M059J (cell line): ENCODE data around the gene TEKTIP1. TPM values are rescaled to one million over a fixed set of nuclear protein-coding genes. Genes with fewer than 3 reads are reported as not detected.
"Not testable (repeated sequence)": the region's sequence is repeated elsewhere in the genome, so short reads cannot be mapped to it uniquely, and the experiment has no call there.

ENCODE experiments used
- DNase-seq: peaks from one replicate; pipeline ENCODE4 v3.0.0-alpha.2; 2012; ENCODE audit warnings: low read depth
- total RNA-seq: library from RNA; depleted of rRNA; stranded (reverse); fragments of >200 nt; shearing (Covaris generic); gene quantifications from 2 replicates; pipeline ENCODE4 v1.2.3, GENCODE V29; 2014

Gene TEKTIP1
- total RNA-seq, 1 experiment from 2014 or later: not detected

- peak; percentile 94 for DNase-seq
Measured at GRCh38 chr19:3557461-3558248, 18.7 kb downstream of the TEKTIP1 start, which contains the start of gene MFSD12. TSS of gene MFSD12 (minus strand) at chr19:3557586. CDS start at chr19:3557403, 183 bp downstream.

- DNase-seq: no peak
Measured at GRCh38 chr19:3563709-3564524, 24.9 kb downstream of the TEKTIP1 start.

- peak; percentile 93 for DNase-seq
Measured at GRCh38 chr19:3565139-3565538, 26.2 kb downstream of the TEKTIP1 start.

DNA sequence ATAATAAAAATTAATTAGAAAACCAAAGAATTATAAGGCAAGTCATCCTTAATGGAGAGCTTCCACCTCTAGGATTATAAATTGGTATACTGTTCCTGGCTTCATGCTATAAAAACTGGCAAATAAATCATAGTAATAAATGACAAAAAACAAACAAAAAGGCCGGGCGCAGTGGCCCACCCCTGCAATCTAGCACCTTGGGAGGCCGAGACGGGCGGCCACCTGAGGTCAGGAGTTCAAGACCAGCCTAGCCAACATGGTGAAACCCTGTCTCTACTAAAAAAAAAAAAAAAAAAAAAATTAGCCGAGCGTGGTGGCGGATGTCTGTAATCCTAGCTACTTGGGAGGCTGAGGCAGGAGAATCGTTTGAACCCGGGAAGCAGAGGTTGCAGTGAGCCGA lies 31.1 kb downstream of the TEKTIP1 start:
- not testable (repeated sequence) for DNase-seq

GRCh38 chr19:3570606-3571011 lies 31.6 kb downstream of the TEKTIP1 start:
- DNase-seq: no peak

- DNase-seq: peak; percentile 100
Measured at GRCh38 chr19:3572132-3572854, 33.3 kb downstream of the TEKTIP1 start.

DNA sequence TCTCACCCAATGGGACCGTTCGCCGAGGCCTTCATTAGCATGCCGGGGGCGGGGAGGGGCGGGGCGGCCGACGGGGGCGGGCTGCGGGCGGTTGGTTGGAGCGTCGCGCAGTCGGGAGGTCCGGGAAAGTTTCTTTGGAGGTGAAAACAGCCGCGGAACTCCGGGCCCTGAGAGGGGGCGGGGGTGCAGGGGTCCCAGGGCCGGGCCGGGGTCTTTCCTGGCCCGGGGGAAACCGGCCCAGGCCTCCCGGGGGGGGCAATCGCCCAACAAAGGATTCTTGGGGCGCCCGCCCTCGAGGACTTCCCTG lies 33.8 kb downstream of the TEKTIP1 start, which contains the start of gene HMG20B:
TSS of gene HMG20B (plus strand) at position 90 of the 307 bp plus-strand sequence. CDS start 366 bp downstream, outside the sequence.
- no peak for DNase-seq

GRCh38 chr19:3573162-3573857 lies 34.3 kb downstream of the TEKTIP1 start:
- peak; percentile 24 for DNase-seq

GRCh38 chr19:3573858-3574637 lies 35.1 kb downstream of the TEKTIP1 start:
- DNase-seq: peak; percentile 88

GRCh38 chr19:3575260-3575741 lies 36.3 kb downstream of the TEKTIP1 start:
- DNase-seq: no peak

DNA sequence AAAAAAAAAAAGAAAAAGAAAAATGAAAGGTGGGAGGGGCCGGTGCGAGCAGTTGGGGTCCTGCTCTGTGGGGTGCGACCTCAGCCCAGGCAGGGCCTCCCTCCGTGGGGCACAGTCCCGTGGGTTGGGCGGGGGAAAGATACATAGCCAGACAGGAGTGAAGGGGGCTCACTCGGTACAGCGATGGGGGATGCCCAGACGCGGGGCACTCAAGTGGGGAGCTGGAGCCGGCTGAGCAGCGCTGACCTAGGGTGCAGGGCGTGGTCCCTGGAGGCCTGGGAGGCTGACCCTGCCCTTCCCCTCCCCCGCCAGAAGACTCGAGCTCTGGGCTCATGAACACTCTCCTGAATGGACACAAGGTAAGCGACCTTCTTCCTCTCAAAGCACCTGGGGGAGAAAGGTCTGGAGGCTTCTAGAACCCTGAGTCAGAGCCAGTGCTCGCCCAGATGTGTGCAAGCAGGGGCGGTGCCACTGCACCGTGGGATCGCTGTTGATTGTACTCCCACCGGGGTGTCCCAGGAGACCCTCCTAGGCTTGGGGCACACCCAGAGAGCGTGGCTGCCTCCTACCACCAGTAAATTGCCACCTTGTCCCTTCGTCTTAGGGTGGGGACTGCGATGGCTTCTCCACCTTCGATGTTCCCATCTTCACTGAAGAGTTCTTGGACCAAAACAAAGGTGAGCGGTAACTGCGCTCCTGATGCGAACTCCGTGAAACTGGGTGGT lies 37.1 kb downstream of the TEKTIP1 start:
- no peak for DNase-seq

DNA sequence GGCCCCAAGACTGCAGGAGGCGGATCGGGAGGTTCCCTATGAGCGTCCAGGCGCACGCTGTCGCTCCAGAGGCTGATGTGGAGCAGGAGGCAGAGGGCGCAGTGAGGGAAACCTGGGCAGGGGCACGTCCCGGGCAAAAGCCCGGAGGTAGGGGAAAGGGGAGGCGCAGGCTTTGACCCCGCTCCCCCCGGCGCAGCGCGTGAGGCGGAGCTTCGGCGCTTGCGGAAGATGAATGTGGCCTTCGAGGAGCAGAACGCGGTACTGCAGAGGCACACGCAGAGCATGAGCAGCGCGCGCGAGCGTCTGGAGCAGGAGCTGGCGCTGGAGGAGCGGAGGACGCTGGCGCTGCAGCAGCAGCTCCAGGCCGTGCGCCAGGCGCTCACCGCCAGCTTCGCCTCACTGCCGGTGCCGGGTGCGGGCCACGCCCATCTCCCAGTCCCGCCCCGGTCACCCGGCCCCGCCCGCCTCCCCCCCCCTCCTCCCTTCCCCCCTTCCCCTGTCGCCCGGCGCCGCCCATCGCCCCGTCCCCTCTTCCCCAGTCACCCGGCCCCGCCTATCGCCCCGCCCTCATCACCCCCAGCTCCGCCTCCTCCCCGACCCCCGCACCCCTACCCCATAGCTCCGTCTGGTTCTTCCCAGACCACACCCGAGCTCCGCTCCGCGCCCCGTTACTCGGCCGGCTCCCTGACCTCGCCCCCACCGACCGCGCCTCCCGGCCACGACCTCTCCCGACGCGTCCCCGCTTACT lies 37.9 kb downstream of the TEKTIP1 start:
- DNase-seq: no peak

DNA sequence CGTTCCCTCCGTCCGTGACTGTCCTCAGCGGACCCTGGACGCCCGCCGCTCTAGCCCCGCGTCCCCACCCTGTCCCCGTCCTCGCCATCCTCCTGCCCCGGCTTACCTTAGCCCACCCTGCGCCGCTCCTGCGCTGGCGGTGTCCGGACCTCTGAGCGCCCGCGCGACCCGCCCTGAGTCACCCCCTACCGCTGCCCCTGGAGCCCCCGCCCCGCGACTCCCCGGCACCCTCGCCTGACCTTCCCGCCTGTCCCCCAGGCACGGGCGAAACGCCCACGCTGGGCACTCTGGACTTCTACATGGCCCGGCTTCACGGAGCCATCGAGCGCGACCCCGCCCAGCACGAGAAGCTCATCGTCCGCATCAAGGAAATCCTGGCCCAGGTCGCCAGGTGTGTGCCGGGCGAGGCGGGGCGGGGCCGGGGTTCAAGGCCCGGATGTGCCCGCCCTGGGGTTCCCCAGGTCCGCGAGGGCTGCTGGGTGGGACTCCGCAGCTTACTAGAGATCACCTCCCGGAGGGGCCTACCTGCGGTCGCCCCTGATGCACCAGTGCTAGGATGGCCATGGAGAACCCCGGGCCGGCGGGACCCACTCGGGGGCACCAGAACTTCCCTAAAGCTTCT lies 38.9 kb downstream of the TEKTIP1 start:
- DNase-seq: no peak

DNA sequence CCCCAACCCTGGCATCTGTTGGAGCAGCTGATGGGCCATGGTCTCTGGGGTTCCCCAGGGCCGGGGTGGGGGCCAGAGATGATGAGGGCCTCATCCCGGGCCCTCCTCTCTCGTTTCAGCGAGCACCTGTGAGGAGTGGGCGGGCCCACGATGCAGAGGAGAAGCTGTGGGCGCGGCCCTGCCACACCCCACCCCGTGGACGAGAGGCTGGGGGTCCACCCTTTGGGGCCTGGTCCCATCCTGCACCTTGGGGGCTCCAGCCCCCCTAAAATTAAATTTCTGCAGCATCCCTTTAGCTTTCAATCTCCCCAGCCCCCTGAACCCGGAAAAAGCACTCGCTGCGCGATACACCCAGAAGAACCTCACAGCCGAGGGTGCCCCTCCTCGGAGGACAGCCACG lies 39.4 kb downstream of the TEKTIP1 start:
- DNase-seq: no peak

DNA sequence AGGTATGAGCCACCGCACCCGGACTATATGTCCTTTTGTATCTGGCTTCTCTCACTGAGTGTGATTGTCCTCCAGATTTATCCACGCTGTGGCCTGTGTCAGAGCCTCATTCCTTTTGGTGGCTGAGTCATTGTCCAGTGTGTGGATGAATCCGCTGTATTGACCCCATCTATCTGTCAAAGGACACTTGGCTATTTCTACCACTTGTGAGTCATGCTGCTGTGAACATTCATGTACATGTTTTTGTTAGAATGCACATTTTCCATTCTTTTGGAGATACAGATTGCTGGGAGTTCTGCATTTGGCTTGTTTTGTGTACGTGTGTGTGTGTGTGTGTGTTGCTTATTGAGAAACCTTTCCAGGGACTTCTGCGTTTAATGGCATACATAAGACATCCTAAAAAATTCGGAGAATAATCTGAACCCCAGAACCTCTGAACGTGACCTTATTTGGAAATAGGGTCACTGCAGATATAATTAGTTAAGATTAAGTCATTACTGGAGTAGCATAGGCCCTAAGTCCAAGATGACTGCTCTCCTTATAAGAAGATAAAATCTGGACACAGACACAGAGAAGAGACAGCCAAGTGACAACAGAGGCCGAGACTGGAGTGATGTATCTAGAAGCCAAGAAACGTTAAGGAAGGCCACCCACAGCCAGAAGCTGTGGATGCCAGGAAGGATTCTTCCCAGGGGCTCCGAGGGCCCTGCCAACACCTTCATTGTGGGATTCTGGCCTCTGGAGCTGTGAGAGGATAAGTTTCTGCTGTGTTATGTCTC lies 41.4 kb downstream of the TEKTIP1 start:
- peak; percentile 96 for DNase-seq

DNA sequence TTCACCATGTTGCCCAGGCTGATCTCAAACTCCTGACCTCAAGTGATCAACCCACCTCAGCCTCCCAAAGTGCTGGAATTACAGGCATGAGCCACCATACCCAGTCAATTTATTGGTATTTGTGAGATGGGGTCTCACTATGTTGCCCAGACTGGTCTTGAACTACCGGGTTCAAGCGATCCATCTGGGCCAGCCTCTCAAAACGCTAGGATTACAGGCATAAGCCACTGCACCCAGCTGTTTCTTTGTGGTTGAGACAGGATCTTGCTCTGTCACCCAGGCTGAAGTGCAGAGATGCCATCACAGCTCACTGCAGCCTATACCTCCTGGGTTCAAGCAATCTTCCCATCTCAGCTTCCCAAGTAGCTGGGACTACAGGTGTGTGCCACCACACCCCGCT lies 42.8 kb downstream of the TEKTIP1 start:
- not testable (repeated sequence) for DNase-seq

- not testable (repeated sequence) for DNase-seq
Measured at GRCh38 chr19:3584036-3584802, 45.2 kb downstream of the TEKTIP1 start.
